HG03280 (cell line): ENCODE results near the gene FBXL13.
"Not testable (repeated sequence)": the region's sequence is repeated elsewhere in the genome, so short reads cannot be mapped to it uniquely, and the experiment has no call there.

ENCODE experiments used
- ATAC-seq: cut with Tn5 transposase; IDR thresholded peaks from one replicate; pipeline ENCODE4 v1.9.1; 2021; ENCODE audit warnings: mild to moderate bottlenecking, moderate library complexity; ENCODE audit not compliant: unreplicated experiment

FBXL13 gene

DNA sequence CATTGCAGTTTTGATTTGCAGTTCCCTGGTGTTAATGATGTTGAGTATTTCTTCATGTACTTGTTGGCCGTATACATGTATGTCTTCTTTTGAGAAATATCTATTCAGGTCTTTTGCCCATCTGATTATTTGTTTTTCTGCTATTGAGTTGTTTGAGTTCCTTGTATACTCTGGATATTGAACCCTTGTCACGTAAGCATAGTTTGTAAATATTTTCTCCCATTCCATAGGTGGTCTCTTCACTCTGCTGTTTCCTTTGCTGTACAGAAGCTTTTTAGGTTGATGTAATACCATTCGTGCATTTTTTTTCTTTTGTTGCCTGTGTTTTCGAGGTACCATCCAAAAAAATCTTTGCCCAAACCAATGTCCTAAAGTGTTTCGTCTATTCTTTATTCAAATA, 205.4 kb downstream of the FBXL13 start:
- ATAC-seq: no peak

DNA sequence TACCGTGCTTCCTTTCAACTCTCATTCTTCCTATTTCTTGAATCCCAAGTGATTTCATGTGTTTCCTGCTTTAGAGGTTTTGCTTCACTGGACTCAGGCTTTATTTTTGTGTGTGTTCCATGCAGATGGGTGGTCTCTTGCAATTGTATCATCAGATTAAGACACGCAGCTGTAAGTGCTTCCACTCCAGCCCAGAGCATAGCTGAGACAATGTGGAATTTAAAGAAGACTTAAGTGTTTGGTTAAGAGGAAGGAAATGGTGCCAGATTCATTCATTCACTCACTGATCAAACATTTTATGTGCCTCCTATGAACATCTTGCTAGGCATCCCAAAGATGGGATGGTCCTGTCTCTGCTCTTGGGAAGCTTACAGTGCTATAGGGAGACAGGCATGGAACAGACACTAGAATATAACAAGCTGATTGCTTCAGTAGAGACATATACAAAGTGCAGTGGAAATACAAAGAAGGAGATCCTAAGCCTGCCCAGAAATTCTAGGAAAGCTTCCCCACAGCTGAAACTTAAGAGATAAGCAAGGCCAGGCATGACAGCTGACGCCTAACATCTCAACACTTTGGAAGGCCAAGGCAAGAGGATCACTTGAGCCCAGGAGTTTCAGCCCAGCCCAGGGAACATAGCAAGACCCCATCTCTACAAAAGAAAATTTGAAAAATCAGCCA, 207.9 kb downstream of the FBXL13 start:
- ATAC-seq: no peak

- no peak for ATAC-seq
These were observed 209.6 kb downstream of the FBXL13 start for GRCh38 chr7:102864958-102865357.

DNA sequence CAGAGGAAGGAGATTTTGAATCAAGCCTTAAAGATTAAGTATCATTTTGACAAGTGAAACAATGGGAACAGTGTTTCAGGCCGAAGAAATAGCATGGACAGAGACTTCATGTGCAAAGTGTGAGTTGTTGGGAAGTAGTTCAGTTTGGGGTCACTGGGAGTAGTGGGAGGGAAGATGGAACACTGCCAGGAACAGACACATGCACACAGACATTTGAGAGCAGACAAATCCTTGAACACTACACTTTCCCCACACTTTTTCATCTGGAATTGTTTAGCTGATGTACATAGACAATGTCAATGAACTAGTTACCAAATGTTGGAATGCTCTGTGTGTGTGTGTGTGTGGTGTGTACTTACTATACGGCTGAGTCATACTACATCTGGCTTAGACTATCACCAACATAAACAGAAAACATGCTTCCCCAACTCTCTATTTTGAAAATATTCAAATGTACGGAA, 214.2 kb downstream of the FBXL13 start:
- ATAC-seq: no peak

DNA sequence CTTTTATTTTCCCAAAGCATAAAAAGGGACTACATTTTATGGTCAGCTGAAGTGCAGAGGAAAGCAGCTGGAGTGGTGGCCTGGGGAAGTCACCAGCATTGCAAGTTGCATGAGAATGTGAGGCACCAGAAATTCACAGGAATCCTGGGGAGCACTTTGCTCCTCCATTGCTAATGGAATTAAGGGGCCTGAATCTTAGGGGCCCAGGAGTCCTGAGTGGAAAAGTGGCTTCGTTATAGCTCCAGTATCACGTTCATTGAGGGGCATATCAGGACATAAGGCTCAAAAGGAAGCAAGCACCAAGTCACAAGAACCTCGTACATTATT, 214.8 kb downstream of the FBXL13 start:
- ATAC-seq: no peak

- ATAC-seq: no peak
These were observed 215.4 kb downstream of the FBXL13 start for GRCh38 chr7:102859084-102859798.

- ATAC-seq: no peak
These were observed 218.6 kb downstream of the FBXL13 start for GRCh38 chr7:102856036-102856435.

DNA sequence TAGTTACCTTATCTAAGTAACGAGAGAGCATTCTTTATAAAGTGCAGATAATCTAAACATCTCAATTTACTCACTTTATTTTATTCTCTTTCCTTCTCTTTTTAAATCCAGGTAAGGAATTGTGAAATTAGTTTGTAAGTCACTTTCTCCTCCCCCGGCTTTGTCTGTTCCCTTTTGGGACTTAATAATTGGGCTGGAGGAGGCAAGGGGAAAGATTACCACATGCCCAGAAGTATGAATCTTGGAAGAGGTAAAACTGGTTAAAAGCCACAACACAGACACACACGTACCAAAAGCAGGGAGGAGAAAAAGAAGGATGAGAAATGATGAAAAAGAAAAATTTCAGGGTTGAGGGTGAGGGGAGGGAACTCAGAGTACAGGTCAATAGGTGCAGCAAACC, 225.1 kb downstream of the FBXL13 start:
- ATAC-seq: no peak

- ATAC-seq: no peak
These were observed 225.5 kb downstream of the FBXL13 start for GRCh38 chr7:102849079-102849478.

DNA sequence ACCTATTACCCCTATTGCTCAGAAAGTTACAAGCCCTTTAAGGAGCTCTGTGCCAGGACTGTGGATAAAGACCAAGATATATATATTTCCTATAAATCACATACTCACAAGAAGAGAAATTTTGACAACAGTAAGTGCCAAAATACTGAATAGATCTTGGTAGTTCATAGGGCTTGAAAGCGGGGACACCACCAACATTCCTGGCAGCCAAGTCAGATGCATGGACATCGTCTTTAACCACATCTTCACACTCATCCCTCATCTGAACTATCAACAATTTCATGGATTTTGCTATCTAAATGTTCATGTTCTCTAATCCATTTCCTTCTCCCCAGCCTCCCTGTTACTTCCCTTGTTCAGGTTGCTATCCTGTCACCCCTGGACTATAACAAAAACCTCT, 229.2 kb downstream of the FBXL13 start:
- ATAC-seq: no peak

- ATAC-seq: peak; percentile 71
These were observed 230.7 kb downstream of the FBXL13 start for GRCh38 chr7:102843850-102844249.

DNA sequence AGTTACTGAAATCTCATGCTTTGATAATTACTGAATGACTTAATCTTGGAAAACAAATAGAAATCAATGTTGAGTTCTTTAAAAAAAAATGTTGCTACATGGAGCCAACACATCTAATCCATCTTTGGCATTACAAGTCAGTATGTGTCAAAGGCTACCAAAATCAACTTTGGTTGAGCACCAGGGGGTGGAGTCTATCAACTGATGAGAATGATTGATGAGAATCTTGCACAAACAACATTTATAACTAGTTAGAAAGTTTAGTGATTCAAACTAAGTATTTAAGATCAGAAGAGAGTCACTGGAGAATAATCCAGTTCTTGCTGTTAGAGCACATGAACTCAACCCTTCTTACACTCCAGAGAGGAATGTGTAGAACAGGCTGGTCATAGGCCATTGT, 232.3 kb downstream of the FBXL13 start:
- no peak for ATAC-seq

DNA sequence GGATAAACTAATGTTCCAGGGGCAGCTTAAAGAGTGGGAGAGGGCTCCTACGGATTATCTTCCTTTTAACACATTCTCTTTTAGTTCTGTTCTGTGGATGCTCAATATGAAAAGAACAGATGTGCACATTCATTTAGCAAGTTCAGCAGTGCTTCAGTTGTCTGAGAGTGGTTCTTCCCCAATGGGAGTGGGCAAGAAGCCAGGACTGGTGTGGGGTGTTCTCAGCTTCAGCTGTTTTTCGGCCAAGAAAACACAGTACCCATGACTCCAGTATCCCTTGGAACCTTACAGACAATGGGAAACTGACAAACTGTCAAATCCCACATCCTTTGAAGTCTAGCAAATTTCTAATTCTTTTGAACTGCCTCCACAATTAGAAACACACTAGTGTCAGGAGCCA, 233.3 kb downstream of the FBXL13 start:
- ATAC-seq: no peak

DNA sequence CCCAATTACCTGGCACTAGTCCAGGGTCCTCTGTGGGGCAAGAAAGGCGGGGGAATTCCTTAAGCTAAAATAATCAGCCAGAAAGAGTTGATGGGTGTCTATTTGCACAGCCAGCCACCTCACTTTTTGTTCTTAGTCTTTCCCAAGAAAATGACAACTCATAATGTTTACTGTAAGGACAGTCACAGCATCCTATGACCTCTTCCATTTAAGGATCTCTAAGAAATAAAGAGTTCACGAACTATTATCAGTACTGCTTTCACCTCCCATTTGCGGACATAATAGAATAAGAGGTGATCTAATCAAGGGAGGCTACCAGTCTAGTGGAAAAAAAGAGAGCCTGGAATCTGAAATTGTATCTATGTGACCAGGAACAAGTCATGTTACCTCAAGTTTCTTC, 234.2 kb downstream of the FBXL13 start:
- ATAC-seq: no peak

DNA sequence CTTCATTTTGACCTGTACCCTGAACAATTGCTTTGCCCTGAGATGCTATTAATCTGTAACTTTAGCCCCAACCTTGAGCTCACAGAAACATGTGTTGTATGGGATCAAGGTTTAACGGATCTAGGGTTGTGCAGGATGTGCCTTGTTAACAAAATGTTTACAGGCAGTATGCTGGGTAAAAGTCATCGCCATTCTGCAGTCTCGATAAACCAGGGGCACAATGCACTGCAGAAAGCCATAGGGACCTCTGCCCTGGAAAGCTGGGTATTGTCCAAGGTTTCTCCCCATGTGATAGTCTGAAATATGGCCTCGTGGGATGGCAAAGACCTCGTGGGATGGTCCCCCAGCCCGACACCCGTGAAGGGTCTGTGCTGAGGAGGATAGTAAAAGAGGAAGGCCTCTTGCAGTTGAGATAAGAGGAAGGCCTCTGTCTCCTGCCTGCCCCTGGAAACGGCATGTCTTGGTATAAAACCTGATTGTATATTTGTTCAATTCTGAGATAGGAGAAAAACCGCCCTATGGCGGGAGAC, 236.0 kb downstream of the FBXL13 start:
- not testable (repeated sequence) for ATAC-seq

DNA sequence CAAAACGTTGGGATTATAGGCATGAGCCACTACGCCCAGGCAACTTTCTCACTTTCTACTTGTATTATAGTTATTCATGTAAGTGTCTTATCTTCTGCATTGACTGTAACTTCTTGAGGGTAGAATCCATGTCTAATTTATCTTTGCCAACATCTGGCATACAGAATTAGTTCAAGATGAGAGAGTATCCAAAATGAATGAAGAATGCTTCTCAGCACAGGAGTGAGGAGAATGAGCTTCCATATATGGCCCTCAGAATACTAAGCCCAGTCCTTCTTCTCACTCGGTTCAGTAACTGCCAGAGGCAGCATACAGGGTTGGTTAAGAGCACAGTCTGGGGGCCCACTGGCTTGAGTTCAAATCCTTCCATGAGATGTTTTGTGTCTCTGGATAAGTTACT, 236.8 kb downstream of the FBXL13 start:
- ATAC-seq: no peak

GRCh38 chr7:102836977-102837376, 237.6 kb downstream of the FBXL13 start:
- no peak for ATAC-seq

DNA sequence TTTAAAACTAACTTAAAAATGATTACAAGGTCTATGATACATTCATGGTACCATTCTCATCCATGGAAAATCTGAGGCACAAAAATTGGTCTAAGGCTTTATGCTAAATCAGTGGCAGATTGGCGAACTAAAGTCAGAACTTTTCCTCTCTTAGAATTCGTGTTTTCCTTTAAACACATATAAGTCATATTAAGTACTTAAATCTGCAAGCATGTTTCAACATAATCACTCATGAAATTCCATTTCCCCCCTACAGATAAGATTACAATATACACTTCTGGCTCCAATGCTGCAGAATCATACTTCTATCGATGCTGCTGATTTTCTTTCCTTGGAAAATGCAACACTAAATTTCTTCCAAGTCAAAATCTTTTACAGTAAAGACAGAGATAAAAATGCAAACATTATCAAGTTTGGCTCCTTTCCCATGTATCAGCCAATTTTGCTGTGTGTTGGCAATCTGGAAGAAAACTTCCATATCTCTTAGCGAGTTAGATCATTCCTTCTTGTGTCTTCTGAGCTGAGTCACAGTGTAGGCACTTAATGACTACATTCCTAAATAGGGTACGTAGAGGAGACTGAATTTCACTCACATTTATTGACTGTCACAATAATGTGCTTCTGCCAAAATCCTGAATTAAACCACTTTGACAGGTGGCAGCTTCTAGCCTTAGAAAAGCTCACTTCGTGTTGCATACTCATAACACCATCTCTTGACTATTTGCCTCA, 238.2 kb downstream of the FBXL13 start:
- ATAC-seq: no peak

DNA sequence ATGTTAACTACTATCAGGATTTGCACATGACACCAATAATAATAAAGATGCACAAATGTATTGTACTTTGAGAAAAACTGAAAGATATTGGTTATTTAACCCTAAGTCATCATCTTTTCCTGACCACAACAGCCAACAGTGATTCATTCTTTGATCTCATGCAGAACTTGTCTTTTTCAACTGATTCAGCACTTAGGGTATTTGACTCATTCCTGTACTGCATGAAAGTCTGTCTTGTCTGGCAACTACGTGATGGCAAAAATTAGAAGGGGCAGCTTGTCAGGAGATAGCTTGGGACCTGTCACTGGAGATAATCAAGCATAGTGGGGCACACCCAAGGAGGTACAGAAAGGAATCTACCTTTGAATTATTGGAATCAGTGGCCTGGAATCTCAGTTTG, 239.6 kb downstream of the FBXL13 start:
- peak; percentile 75 for ATAC-seq

- no peak for ATAC-seq
These were observed 240.1 kb downstream of the FBXL13 start for GRCh38 chr7:102834466-102834865.

GRCh38 chr7:102833343-102833742, 241.3 kb downstream of the FBXL13 start:
- no peak for ATAC-seq

- ATAC-seq: no peak
These were observed 241.9 kb downstream of the FBXL13 start for GRCh38 chr7:102832674-102833073.
